ENCODE data around the gene MTMR1. TPM values are rescaled to one million over a fixed set of nuclear protein-coding genes. Genes with fewer than 3 reads are reported as not detected.

MTMR1 gene
- total and polyA plus RNA-seq, 9 donors = 7.9 to 22.7 (median 18.1) TPM

DNA sequence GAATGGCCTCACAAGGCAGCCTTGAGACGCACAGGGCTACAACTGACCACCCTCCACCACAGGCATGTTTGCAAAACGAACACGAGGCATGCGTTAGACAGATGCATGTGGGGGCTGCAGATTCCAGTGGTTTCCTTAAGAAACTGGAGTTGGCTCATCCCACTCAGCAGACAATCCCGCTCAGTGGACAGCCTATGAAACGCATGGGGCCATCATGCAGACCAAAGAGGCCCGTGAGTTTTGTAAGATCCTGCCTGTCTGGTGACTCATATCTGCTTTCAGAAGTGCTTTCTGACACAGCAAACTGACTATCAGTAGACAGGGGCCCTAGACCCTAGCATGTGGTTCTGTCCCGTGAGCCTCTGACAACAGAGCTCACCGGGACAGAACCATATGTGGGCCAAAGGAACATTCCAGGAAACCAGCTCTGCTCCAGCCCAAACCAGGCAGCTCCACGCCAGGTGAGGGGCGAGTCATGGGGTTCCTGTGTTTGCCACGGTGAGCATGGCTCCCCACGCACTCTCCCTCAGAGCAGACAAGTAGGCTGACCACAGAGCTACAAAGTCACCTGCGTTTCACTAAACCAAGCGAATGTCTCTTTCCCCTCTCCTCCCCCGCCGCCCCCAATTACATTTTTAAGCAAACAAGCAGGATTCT is 74.4 kb downstream of the MTMR1 start:
- H3K36me3 ChIP-seq = no peaks in the 10 kb centered on the region
- TF ChIP-seq EP300 (IDR thresholded peaks at IDR 0.05) (no peak), CTCF (IDR thresholded peaks at IDR 0.05) (no peak), POLR2A (IDR thresholded peaks at IDR 0.05) (no peak)
- no peaks in the 10 kb centered on the region for H3K9me3 ChIP-seq
- H3K27me3 ChIP-seq = no peaks in the 10 kb centered on the region
- WGBS, 3 donors = 54 to 68% (median 65%) methylated on average over 17 of the region's 17 CpGs
- H3K4me3 ChIP-seq = no peak overlapping the region
- intact Hi-C loops (cut with DNase I) = no loop called here
- H3K27ac ChIP-seq = no peak overlapping the region
- DNase-seq = no peak
- no peaks in the 10 kb centered on the region for H3K4me1 ChIP-seq (ENCODE audit: insufficient read depth)

DNA sequence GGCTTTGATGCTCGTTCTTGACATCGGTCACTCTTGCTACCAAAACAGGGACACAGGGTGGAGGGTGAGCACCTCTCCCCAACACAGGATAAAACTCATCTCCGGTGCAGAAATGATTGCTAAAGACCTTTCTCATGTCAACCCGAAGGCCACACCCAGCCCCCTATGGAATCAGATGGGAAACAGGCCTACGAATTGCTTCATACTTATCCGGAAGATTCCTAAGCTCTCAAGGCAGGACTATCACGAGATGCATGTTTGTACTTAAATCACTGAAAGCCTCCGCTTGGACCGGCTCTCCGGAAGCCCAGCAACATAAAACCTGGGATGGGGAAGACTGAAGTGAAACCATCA is 74.9 kb downstream of the MTMR1 start:
- Histone ChIP-seq H3K4me1 (ENCODE audit: insufficient read depth) (no peaks in the 10 kb centered on the region), H3K27ac (no peak overlapping the region), H3K36me3 (no peaks in the 10 kb centered on the region), H3K27me3 (no peaks in the 10 kb centered on the region), H3K4me3 (no peak overlapping the region), H3K9me3 (no peaks in the 10 kb centered on the region)
- WGBS, 3 donors = 77 to 78% (median 77%) methylated on average over 10 of the region's 10 CpGs
- no peak for TF ChIP-seq CTCF (IDR thresholded peaks at IDR 0.05)
- no peak for TF ChIP-seq POLR2A (IDR thresholded peaks at IDR 0.05)
- no peak for TF ChIP-seq EP300 (IDR thresholded peaks at IDR 0.05)
- intact Hi-C loops (cut with DNase I) = no loop called here
- DNase-seq = no peak

DNA sequence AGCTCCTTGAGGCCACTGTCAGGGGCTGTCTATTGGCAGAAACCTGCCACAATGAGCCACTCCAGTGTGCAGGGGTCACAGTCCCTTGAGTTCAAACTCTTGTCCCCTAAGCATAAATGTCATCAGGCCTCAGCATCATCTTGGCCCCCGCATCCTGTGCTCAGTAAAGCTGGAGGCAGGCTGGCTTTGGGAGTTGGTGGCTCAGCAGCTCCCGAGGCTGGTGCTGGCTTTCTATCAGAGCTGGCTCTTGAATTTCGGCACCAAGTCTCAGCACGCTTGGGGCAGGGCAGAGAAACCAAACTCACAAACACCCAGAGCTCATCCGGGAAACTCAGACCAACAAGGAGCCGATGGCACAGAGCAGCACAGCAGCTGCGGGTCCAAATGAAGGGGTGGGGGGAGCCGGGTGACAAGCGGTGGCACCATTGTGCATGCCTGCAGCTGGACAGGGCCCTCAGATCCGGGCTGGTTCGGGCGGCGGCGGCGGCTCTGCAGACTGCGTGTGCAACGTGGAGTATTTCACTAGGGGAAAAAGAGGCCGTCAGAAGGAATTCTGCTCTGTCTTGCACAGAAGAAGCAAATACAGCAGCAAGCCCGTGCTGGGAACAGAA is 75.5 kb downstream of the MTMR1 start:
- H3K27me3 ChIP-seq = no peaks in the 10 kb centered on the region
- H3K36me3 ChIP-seq = no peaks in the 10 kb centered on the region
- H3K27ac ChIP-seq = no peak overlapping the region
- H3K4me3 ChIP-seq = no peak overlapping the region
- H3K4me1 ChIP-seq (ENCODE audit: insufficient read depth) = no peaks in the 10 kb centered on the region
- H3K9me3 ChIP-seq = no peaks in the 10 kb centered on the region
- WGBS, 3 donors = 85 to 92% (median 89%) methylated on average over 19 of the region's 19 CpGs
- no peak for TF ChIP-seq POLR2A (IDR thresholded peaks at IDR 0.05)
- no peak for DNase-seq
- intact Hi-C loops (cut with DNase I) = no loop called here

- H3K4me1 ChIP-seq (ENCODE audit: insufficient read depth) = no peaks in the 10 kb centered on the region
- H3K4me3 ChIP-seq = no peak overlapping the region
- TF ChIP-seq POLR2A (IDR thresholded peaks at IDR 0.05) = no peak
- TF ChIP-seq CTCF (IDR thresholded peaks at IDR 0.05) = no peak
- no peak for TF ChIP-seq EP300 (IDR thresholded peaks at IDR 0.05)
- H3K27ac ChIP-seq = no peak overlapping the region
- DNase-seq = no peak
- 81 to 91% (median 88%) methylated on average over 12 to 13 of the region's 13 CpGs for WGBS, 3 donors
- intact Hi-C loops (cut with DNase I) = no loop called here
- no peaks in the 10 kb centered on the region for H3K36me3 ChIP-seq
- no peaks in the 10 kb centered on the region for H3K27me3 ChIP-seq
- no peaks in the 10 kb centered on the region for H3K9me3 ChIP-seq
These were observed 76.2 kb downstream of the MTMR1 start for GRCh38 chrX:150769408-150769807.

- no peaks in the 10 kb centered on the region for H3K36me3 ChIP-seq
- no peaks in the 10 kb centered on the region for H3K27me3 ChIP-seq
- intact Hi-C loops (cut with DNase I) = loop anchor here in 1 of 4 donors (5.0 kb wide), 1 partner anchor 312 kb away; no protein-coding TSS in a partner anchor
- DNase-seq = no peak
- TF ChIP-seq EP300 (IDR thresholded peaks at IDR 0.05) (no peak), CTCF (IDR thresholded peaks at IDR 0.05) (no peak), POLR2A (IDR thresholded peaks at IDR 0.05) (no peak)
- H3K9me3 ChIP-seq = no peaks in the 10 kb centered on the region
- no peaks in the 10 kb centered on the region for H3K4me1 ChIP-seq (ENCODE audit: insufficient read depth)
- no peak overlapping the region for H3K4me3 ChIP-seq
- H3K27ac ChIP-seq = no peak overlapping the region
- 78 to 86% (median 79%) methylated on average over 14 to 17 of the region's 17 CpGs for WGBS, 3 donors
These were observed 77.4 kb downstream of the MTMR1 start for GRCh38 chrX:150770623-150771022.

All from ovary (tissue), 9 donors.